Endothelial cell of umbilical vein (primary cell): ENCODE results near the gene FAM13B. TPM values are rescaled to one million over a fixed set of nuclear protein-coding genes. Genes with fewer than 3 reads are reported as not detected.
A peak's percentile ranks its signal among the peaks of the same experiment; 100 is the strongest.

Source experiments
- BruUV-seq: library from RNA; stranded (reverse); fragments of 400-500 nt; replicated peaks from 2 replicates; lab custom pipeline; 2021; lab: Mats Ljungman, UMichigan
- CTCF ChIA-PET: fragments of 300-600, 350-600 bp; sonication (Branson Sonifier 250); formaldehyde crosslinking; loops from one replicate; lab custom pipeline; 2021; ENCODE audit warnings: antibody characterized with exemption, inconsistent platforms; lab: Charles Lee
- POLR2A ChIA-PET: fragments of 300-600, 350-600 bp; sonication (Branson Sonifier 250); formaldehyde crosslinking; loops from one replicate; lab custom pipeline; 2021; ENCODE audit warnings: antibody characterized with exemption, inconsistent platforms; lab: Charles Lee
- DNase-seq: peaks from one replicate; pipeline ENCODE4 v3.0.0-alpha.2; 2011; ENCODE audit warnings: low read depth, low spot score
- FAIRE-seq: peaks from 2 replicates; lab custom pipeline; 2011; peaks lifted over from hg19 to GRCh38; lab: Jason Lieb, UNC
- H2AFZ ChIP-seq: 2 replicates; pipeline ENCODE4 v1.6.0; 2012; ENCODE audit warnings: low read depth, low read length, control low read depth, inconsistent platforms
- H3K27ac ChIP-seq: 2 replicates; pipeline ENCODE4 v1.5.1; 2011; ENCODE audit warnings: low read depth, mild to moderate bottlenecking, control low read depth, low read length, moderate library complexity; ENCODE audit not compliant: insufficient read depth
- H3K27me3 ChIP-seq, 2 experiments: 2 replicates each; pipeline versions ENCODE4 v1.6.0 to v1.6.1; 2011; ENCODE audit warnings: low read length in 2 of 2, mixed read lengths in 1 of 2; ENCODE audit not compliant: control insufficient read depth in 2 of 2, insufficient read depth in 2 of 2
- H3K36me3 ChIP-seq, 2 experiments: 2 replicates in 1 of 2; 3 replicates in 1 of 2; pipeline ENCODE4 v1.5.1; 2011; ENCODE audit warnings: low read length in 2 of 2, mild to moderate bottlenecking in 1 of 2, moderate library complexity in 1 of 2; ENCODE audit not compliant: control insufficient read depth in 2 of 2, insufficient read depth in 2 of 2; ENCODE audit errors: extremely low read depth in 1 of 2
- H3K4me1 ChIP-seq: 3 replicates; pipeline ENCODE4 v1.5.1; 2011; ENCODE audit warnings: mild to moderate bottlenecking, low read length; ENCODE audit not compliant: control insufficient read depth, insufficient read depth; ENCODE audit errors: extremely low read depth
- H3K4me2 ChIP-seq: 2 replicates; pipeline ENCODE4 v1.6.1; 2011; ENCODE audit warnings: low read length, control low read depth, mixed read lengths; ENCODE audit not compliant: insufficient read depth
- H3K4me3 ChIP-seq, 3 experiments: fragments of 200-600 bp in 1 of 3; sonication (generic), shearing (Covaris generic) in 1 of 3; replicated peaks in 1 of 3; 2 replicates each; pipeline ENCODE4 v1.5.1; 2011 to 2016; ENCODE audit warnings: control low read depth in 3 of 3, low read length in 3 of 3, mild to moderate bottlenecking in 2 of 3, inconsistent platforms in 1 of 3, low read depth in 1 of 3, moderate library complexity in 1 of 3; ENCODE audit not compliant: insufficient read depth in 1 of 3
- H3K79me2 ChIP-seq: 2 replicates; pipeline ENCODE4 v1.6.0; 2012; ENCODE audit warnings: low read length, inconsistent platforms; ENCODE audit not compliant: control insufficient read depth, insufficient read depth
- H3K9ac ChIP-seq: replicated peaks from 2 replicates; pipeline ENCODE3; 2011; ENCODE audit warnings: low read length, control low read depth; ENCODE audit not compliant: insufficient read depth; ENCODE audit errors: extremely low read depth
- H3K9me1 ChIP-seq: replicated peaks from 3 replicates; pipeline ENCODE4 v1.6.0; 2011; ENCODE audit warnings: mild to moderate bottlenecking, low read length; ENCODE audit not compliant: control insufficient read depth, insufficient read depth; ENCODE audit errors: extremely low read depth
- H3K9me3 ChIP-seq: replicated peaks from 2 replicates; pipeline ENCODE4 v1.5.1; 2012; ENCODE audit warnings: low read length, inconsistent platforms; ENCODE audit not compliant: control insufficient read depth, insufficient read depth
- H4K20me1 ChIP-seq: replicated peaks from 2 replicates; pipeline ENCODE3; 2011; ENCODE audit warnings: mild to moderate bottlenecking, low read length; ENCODE audit not compliant: control insufficient read depth, insufficient read depth; ENCODE audit errors: extremely low read depth
- EZH2 ChIP-seq: IDR thresholded peaks from 2 replicates; pipeline ENCODE4 v1.6.1; 2012; ENCODE audit warnings: borderline replicate concordance, low read depth, mild to moderate bottlenecking, moderate library complexity, low read length, inconsistent platforms; ENCODE audit not compliant: severe bottlenecking
- FOS ChIP-seq: IDR thresholded peaks from 2 replicates; pipeline ENCODE4 v1.6.1; 2011; ENCODE audit warnings: mild to moderate bottlenecking, low read length, moderate library complexity, borderline replicate concordance; ENCODE audit not compliant: insufficient read depth
- GATA2 ChIP-seq: IDR thresholded peaks from 2 replicates; pipeline ENCODE4 v1.7.0; 2011; ENCODE audit warnings: low read depth, mild to moderate bottlenecking, moderate library complexity, mixed read lengths, low read length; ENCODE audit not compliant: insufficient read length, insufficient read depth
- JUN ChIP-seq: IDR thresholded peaks from 2 replicates; pipeline ENCODE4 v1.6.1; 2011; ENCODE audit warnings: borderline replicate concordance, low read depth; ENCODE audit not compliant: insufficient read length, insufficient read depth
- MAX ChIP-seq: IDR thresholded peaks from 2 replicates; pipeline ENCODE4 v1.6.1; 2011; ENCODE audit not compliant: insufficient read depth, insufficient read length
- MYC ChIP-seq: IDR thresholded peaks from one replicate; pipeline ENCODE4 v1.6.1; 2011; ENCODE audit warnings: mild to moderate bottlenecking, low read depth, low read length
- POLR2A ChIP-seq: IDR thresholded peaks from 2 replicates; pipeline ENCODE4 v1.6.1; 2012; ENCODE audit warnings: low read depth, mild to moderate bottlenecking, control low read depth, low read length
- POLR2AphosphoS5 ChIP-seq: IDR thresholded peaks from 2 replicates; pipeline ENCODE4 v1.6.1; 2012; ENCODE audit warnings: low read depth, mild to moderate bottlenecking, control low read depth, low read length, moderate library complexity; ENCODE audit not compliant: insufficient read depth
- dilution Hi-C: fragments of 300-500 bp; cut with MboI; formaldehyde crosslinking; loops from one replicate; pipeline ENCODE4 v1.15.0; 2019; ENCODE audit warnings: low sequenced_read_pairs; ENCODE audit not compliant: extremely low pct_ligation_motif_present
- intact Hi-C: fragments of 100-400 bp; cut with micrococcal nuclease; formaldehyde crosslinking; loops from one replicate; pipeline ENCODE4 v1.10.0; 2022
- polyA plus RNA-seq, 4 experiments: library from polyadenylated mRNA; depleted of rRNA in 3 of 4; stranded (reverse) in 3 of 4; unstranded in 1 of 4; fragments of >200 nt; gene quantifications; 2 replicates each; pipeline versions ENCODE4 v1.2.1 to v1.2.3, GENCODE V29; 2011 to 2012; ENCODE audit warnings: missing spikeins in 1 of 4
- total RNA-seq: library from RNA; stranded (reverse); gene quantifications from 2 replicates; pipeline ENCODE4 v1.2.3, GENCODE V29; 2021
- TF ChIP-seq, protein P1 (sequence below), 2 donors: IDR thresholded peaks; 1 replicate in 1 of 2; 2 replicates in 1 of 2; pipeline ENCODE4 v1.5.1; 2011; ENCODE audit warnings: low read length in 2 of 2, mild to moderate bottlenecking in 2 of 2, moderate library complexity in 2 of 2, control low read depth in 1 of 2, inconsistent platforms in 1 of 2, low read depth in 1 of 2; ENCODE audit not compliant: insufficient read depth in 1 of 2; ENCODE audit errors: extremely low read depth in 1 of 2

Gene FAM13B
- total and polyA plus RNA-seq, 2 donors (not counting 3 experiments of a cell fraction or from before 2014, with no cell fraction given) = 8.7 to 25.4 TPM

DNA sequence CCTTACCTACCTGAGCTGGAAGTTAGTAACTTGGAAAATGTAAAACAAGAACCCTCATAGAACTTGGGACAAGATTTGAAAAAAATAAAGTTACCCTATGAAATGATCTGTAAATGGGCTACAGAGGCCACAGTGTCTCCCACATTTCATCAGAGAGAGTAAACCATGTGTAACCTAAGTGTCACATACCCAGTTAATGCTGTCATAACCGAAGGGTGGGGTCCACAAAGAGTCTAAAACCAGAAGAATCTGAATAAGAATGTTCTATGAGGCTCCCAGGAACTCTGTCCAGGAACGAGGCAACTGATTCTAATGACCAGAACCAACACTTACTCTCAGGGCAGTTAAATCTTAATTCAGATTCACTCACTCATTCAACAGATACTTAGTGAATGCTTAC, 1.0 kb upstream of the FAM13B start:
- ChIA-PET CTCF (interaction anchor here (1.1 to 5.3 kb wide), 8 partner anchors 30 to 404 kb away, joined by 3 to 152 read pairs (median 6); no protein-coding TSS in a partner anchor), POLR2A (no interaction called here)
- no peak for DNase-seq
- Histone ChIP-seq H2AFZ (no peak overlapping the region), H3K27me3 (no peaks in the 10 kb centered on the region), H3K4me3 (no peak overlapping the region), H3K27ac (no peak overlapping the region), H4K20me1 (peaks cover 3% of the 10 kb centered on the region), H3K36me3 (no peaks in the 10 kb centered on the region), H3K79me2 (peaks cover 36% of the 10 kb centered on the region), H3K4me1 (peaks cover 10% of the 10 kb centered on the region), H3K9ac (no peak overlapping the region), H3K9me3 (no peaks in the 10 kb centered on the region), H3K4me2 (peak overlapping the region; percentile 82), H3K9me1 (no peaks in the 10 kb centered on the region)
- dilution Hi-C loops (no loop called here), intact Hi-C loops (loop anchor here (1.0 to 10.0 kb wide), 2 partner anchors 280 to 409 kb away; partner anchors contain the start of gene HNRNPA0)
- no TSS peak for BruUV-seq
- TF ChIP-seq EZH2 = no peak
- TF ChIP-seq, protein P1, sequence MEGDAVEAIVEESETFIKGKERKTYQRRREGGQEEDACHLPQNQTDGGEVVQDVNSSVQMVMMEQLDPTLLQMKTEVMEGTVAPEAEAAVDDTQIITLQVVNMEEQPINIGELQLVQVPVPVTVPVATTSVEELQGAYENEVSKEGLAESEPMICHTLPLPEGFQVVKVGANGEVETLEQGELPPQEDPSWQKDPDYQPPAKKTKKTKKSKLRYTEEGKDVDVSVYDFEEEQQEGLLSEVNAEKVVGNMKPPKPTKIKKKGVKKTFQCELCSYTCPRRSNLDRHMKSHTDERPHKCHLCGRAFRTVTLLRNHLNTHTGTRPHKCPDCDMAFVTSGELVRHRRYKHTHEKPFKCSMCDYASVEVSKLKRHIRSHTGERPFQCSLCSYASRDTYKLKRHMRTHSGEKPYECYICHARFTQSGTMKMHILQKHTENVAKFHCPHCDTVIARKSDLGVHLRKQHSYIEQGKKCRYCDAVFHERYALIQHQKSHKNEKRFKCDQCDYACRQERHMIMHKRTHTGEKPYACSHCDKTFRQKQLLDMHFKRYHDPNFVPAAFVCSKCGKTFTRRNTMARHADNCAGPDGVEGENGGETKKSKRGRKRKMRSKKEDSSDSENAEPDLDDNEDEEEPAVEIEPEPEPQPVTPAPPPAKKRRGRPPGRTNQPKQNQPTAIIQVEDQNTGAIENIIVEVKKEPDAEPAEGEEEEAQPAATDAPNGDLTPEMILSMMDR (IDR thresholded peaks at IDR 0.05; ENCODE audit: extremely low read depth in 1 of 2, insufficient read depth in 1 of 2, low read depth in 1 of 2, low read length in 2 of 2) = no peak
- no peak for TF ChIP-seq POLR2A
- no peak for TF ChIP-seq MYC
- TF ChIP-seq POLR2AphosphoS5 = no peak
- no peak for TF ChIP-seq MAX
- TF ChIP-seq JUN = no peak
- TF ChIP-seq FOS = no peak
- no peak for TF ChIP-seq GATA2
- FAIRE-seq = no peak
